HCT116 (cell line): ENCODE measurements around the gene CYSTM1. TPM values are rescaled to one million over a fixed set of nuclear protein-coding genes. Genes with fewer than 3 reads are reported as not detected.

ENCODE experiments used
- ATAC-seq: fragments of 200-7000 bp; cut with Tn5 transposase; 2 replicates; pipeline ENCODE4 v1.9.1; 2020; ENCODE audit warnings: mild to moderate bottlenecking, moderate library complexity
- BruUV-seq: library from RNA; stranded (reverse); fragments of 400-500 nt; replicated peaks from 2 replicates; lab custom pipeline; 2021; lab: Mats Ljungman, UMichigan
- CTCF ChIA-PET: fragments of 300-600 bp; sonication (Branson Sonifier 250); formaldehyde crosslinking; loops from one replicate; lab custom pipeline; 2021; ENCODE audit warnings: antibody characterized with exemption; lab: Charles Lee
- POLR2A ChIA-PET: fragments of 300-600, 350-600 bp; sonication (Branson Sonifier 250); formaldehyde crosslinking; loops from one replicate; lab custom pipeline; 2021; ENCODE audit warnings: antibody characterized with exemption; lab: Charles Lee
- RAD21 ChIA-PET, 2 experiments: fragments of 300-600 bp; sonication (Branson Sonifier 250); formaldehyde crosslinking; loops; one replicate each; lab custom pipeline; 2023; ENCODE audit warnings: low total read pairs in 2 of 2; ENCODE audit not compliant: uncharacterized antibody in 2 of 2, unreplicated experiment in 2 of 2, low non-redundant PET in 1 of 2; lab: Charles Lee
- DNase-seq: peaks from one replicate; pipeline ENCODE4 v3.0.0-alpha.2; 2010; ENCODE audit warnings: low read depth, low spot score
- H2AFZ ChIP-seq: fragments of 200-600 bp; shearing (Covaris generic), sonication (generic); 2 replicates; pipeline ENCODE4 v1.6.1; 2017; ENCODE audit warnings: low read depth, mixed run types, mixed read lengths, antibody characterized with exemption, low read length; ENCODE audit not compliant: poor library complexity, severe bottlenecking
- H3K27ac ChIP-seq: 2 replicates; pipeline ENCODE4 v1.5.1; 2012; ENCODE audit warnings: low read depth, low read length
- H3K27me3 ChIP-seq: fragments of 200-600 bp; sonication (generic); 2 replicates; pipeline ENCODE4 v1.6.1; 2016; ENCODE audit warnings: mixed run types, low read length, mixed read lengths; ENCODE audit not compliant: insufficient read depth
- H3K36me3 ChIP-seq, 2 experiments: fragments of 200-500 bp in 1 of 2; fragments of 200-600 bp in 1 of 2; sonication (Bioruptor generic) in 1 of 2; sonication (generic) in 1 of 2; 2 replicates each; pipeline versions ENCODE4 v1.5.1 to v1.6.1; 2014 to 2016; ENCODE audit warnings: low read length in 2 of 2, inconsistent platforms in 1 of 2, mixed read lengths in 1 of 2, mixed run types in 1 of 2; ENCODE audit not compliant: insufficient read depth in 2 of 2, control insufficient read depth in 1 of 2
- H3K4me1 ChIP-seq, 2 experiments: fragments of 200-600 bp in 1 of 2; sonication (generic) in 1 of 2; 2 replicates each; pipeline versions ENCODE4 v1.5.1 to v1.6.1; 2012 to 2017; ENCODE audit warnings: low read length in 2 of 2, inconsistent platforms in 1 of 2, mild to moderate bottlenecking in 1 of 2, mixed read lengths in 1 of 2, mixed run types in 1 of 2, moderate library complexity in 1 of 2; ENCODE audit not compliant: insufficient read depth in 2 of 2, control insufficient read depth in 1 of 2
- H3K4me2 ChIP-seq: fragments of 200-600 bp; sonication (generic); 2 replicates; pipeline ENCODE4 v1.6.1; 2017; ENCODE audit warnings: mixed run types, low read length, mixed read lengths
- H3K4me3 ChIP-seq, 2 experiments: fragments of 200-600 bp in 1 of 2; sonication (generic) in 1 of 2; replicated peaks in 1 of 2; 2 replicates each; pipeline ENCODE4 v1.5.1; 2011 to 2016; ENCODE audit warnings: low read length in 2 of 2, control low read depth in 1 of 2, low read depth in 1 of 2, mild to moderate bottlenecking in 1 of 2, mixed read lengths in 1 of 2, mixed run types in 1 of 2
- H3K79me2 ChIP-seq: fragments of 200-600 bp; sonication (generic); 2 replicates; pipeline ENCODE4 v1.6.1; 2017; ENCODE audit warnings: mild to moderate bottlenecking, mixed run types, low read length, moderate library complexity, mixed read lengths; ENCODE audit not compliant: insufficient read depth
- H3K9ac ChIP-seq: fragments of 200-600 bp; sonication (generic); 2 replicates; pipeline ENCODE4 v1.6.1; 2016; ENCODE audit warnings: low read length, mixed read lengths
- H3K9me2 ChIP-seq: fragments of 200-600 bp; sonication (generic), shearing (Covaris generic); 2 replicates; pipeline ENCODE4 v1.6.1; 2017; ENCODE audit warnings: mixed run types, mild to moderate bottlenecking, moderate library complexity; ENCODE audit not compliant: insufficient read depth
- H3K9me3 ChIP-seq, 2 experiments: fragments of 200-500 bp in 1 of 2; fragments of 200-600 bp in 1 of 2; sonication (Bioruptor generic) in 1 of 2; sonication (generic) in 1 of 2; 2 replicates each; pipeline ENCODE4 v1.6.1; 2014 to 2017; ENCODE audit warnings: low read length in 2 of 2, mixed read lengths in 2 of 2, inconsistent platforms in 1 of 2, low read depth in 1 of 2, mild to moderate bottlenecking in 1 of 2, mixed run types in 1 of 2, moderate library complexity in 1 of 2; ENCODE audit not compliant: control insufficient read depth in 1 of 2, insufficient read depth in 1 of 2
- H4K20me1 ChIP-seq: fragments of 200-600 bp; sonication (generic), shearing (Covaris generic); 2 replicates; pipeline ENCODE4 v1.6.1; 2017; ENCODE audit warnings: mixed run types, mild to moderate bottlenecking, moderate library complexity; ENCODE audit not compliant: insufficient read depth
- ATF3 ChIP-seq: IDR thresholded peaks from 2 replicates; pipeline ENCODE4 v1.6.1; 2012
- CEBPB ChIP-seq: IDR thresholded peaks from 2 replicates; pipeline ENCODE4 v1.6.1; 2012; ENCODE audit warnings: low read depth
- ELF1 ChIP-seq: IDR thresholded peaks from 2 replicates; pipeline ENCODE4 v1.6.1; 2012; ENCODE audit warnings: low read depth, borderline replicate concordance
- EZH2 ChIP-seq: fragments of 200-600 bp; sonication (generic); IDR thresholded peaks from 2 replicates; pipeline ENCODE4 v1.6.1; 2017; ENCODE audit warnings: antibody characterized with exemption, mixed run types
- EZH2phosphoT487 ChIP-seq: fragments of 200-600 bp; IDR thresholded peaks from 2 replicates; pipeline ENCODE4 v1.6.1; 2018; ENCODE audit warnings: antibody characterized with exemption, borderline replicate concordance
- MAX ChIP-seq: IDR thresholded peaks from 2 replicates; pipeline ENCODE4 v1.6.1; 2012
- POLR2A ChIP-seq: IDR thresholded peaks from 2 replicates; pipeline ENCODE4 v1.7.0; 2011; ENCODE audit warnings: borderline replicate concordance; ENCODE audit not compliant: insufficient read depth, insufficient read length; ENCODE audit errors: extremely low read depth
- RAD21 ChIP-seq: IDR thresholded peaks from 2 replicates; pipeline ENCODE4 v1.6.1; 2012; ENCODE audit warnings: low read depth, mild to moderate bottlenecking
- SP1 ChIP-seq: IDR thresholded peaks from 2 replicates; pipeline ENCODE4 v1.6.1; 2012; ENCODE audit warnings: low read depth
- SRF ChIP-seq: IDR thresholded peaks from 2 replicates; pipeline ENCODE4 v1.6.1; 2012; ENCODE audit warnings: low read depth
- TCF7L2 ChIP-seq: IDR thresholded peaks from 2 replicates; pipeline ENCODE4 v1.7.0; 2011; ENCODE audit warnings: borderline replicate concordance, inconsistent platforms; ENCODE audit not compliant: insufficient read depth, insufficient read length; ENCODE audit errors: extremely low read depth
- YY1 ChIP-seq: IDR thresholded peaks from 2 replicates; pipeline ENCODE4 v1.6.1; 2011; ENCODE audit warnings: low read length, low read depth, moderate library complexity, mild to moderate bottlenecking; ENCODE audit not compliant: insufficient replicate concordance; ENCODE audit errors: extremely low read depth
- intact Hi-C: fragments of 100-400 bp; cut with micrococcal nuclease; formaldehyde crosslinking; loops from 2 replicates; pipeline ENCODE4 v1.10.0; 2022
- total RNA-seq: library from RNA; stranded (reverse); gene quantifications from one replicate; pipeline ENCODE4 v1.2.1, GENCODE V29; 2021; ENCODE audit not compliant: unreplicated experiment
- TF ChIP-seq, protein P1 (sequence below), 3 experiments: fragments of 200-600 bp in 1 of 3; sonication (generic) in 1 of 3; IDR thresholded peaks in 2 of 3; conservative IDR thresholded peaks in 1 of 3; 2 replicates each; pipeline ENCODE4 v1.5.1; 2012 to 2017; ENCODE audit warnings: low read depth in 2 of 3, low read length in 2 of 3, antibody characterized with exemption in 1 of 3, borderline replicate concordance in 1 of 3, control low read depth in 1 of 3, mild to moderate bottlenecking in 1 of 3, mixed read lengths in 1 of 3, mixed run types in 1 of 3, moderate library complexity in 1 of 3; ENCODE audit not compliant: insufficient read depth in 1 of 3

CYSTM1 gene
- total RNA-seq, 1 experiment from 2014 or later: 56.0 TPM

- Histone ChIP-seq H3K4me1 (peaks cover 4 to 23% of the 10 kb centered on the region in 2 experiments; a peak in 3 of 4 replicates), H3K9ac (no peak overlapping the region), H3K4me2 (no peak overlapping the region), H3K9me3 (no peaks in the 10 kb centered on the region), H3K9me2 (no peaks in the 10 kb centered on the region), H4K20me1 (no peaks in the 10 kb centered on the region), H3K27me3 (no peaks in the 10 kb centered on the region), H3K36me3 (no peaks in the 10 kb centered on the region), H2AFZ (no peak overlapping the region), H3K4me3 (no peak overlapping the region), H3K27ac (no peak overlapping the region), H3K79me2 (no peaks in the 10 kb centered on the region)
- no peak for DNase-seq
- ChIA-PET RAD21 (no interaction called here), POLR2A (no interaction called here), CTCF (interaction anchor here (1.6 kb wide), 1 partner anchor 77 kb away, joined by 3 read pairs; no protein-coding TSS in a partner anchor)
- intact Hi-C loops: no loop called here
- no peak for ATAC-seq
- TF ChIP-seq RAD21 (no peak), POLR2A (no peak), SRF (no peak), CEBPB (no peak), TCF7L2 (no peak), MAX (no peak), EZH2phosphoT487 (no peak), ELF1 (no peak), SP1 (no peak)
- BruUV-seq: no TSS peak
Measured at GRCh38 chr5:140147460-140147859, 27.5 kb upstream of the CYSTM1 start.

GRCh38 chr5:140148508-140148907 is 26.5 kb upstream of the CYSTM1 start:
- intact Hi-C loops: no loop called here
- RAD21 ChIA-PET: interaction anchor here in 1 of 2 experiments (0.6 kb wide), 1 partner anchor 30 kb away, joined by 3 read pairs; no protein-coding TSS in a partner anchor
- TF ChIP-seq YY1: no peak
- TF ChIP-seq EZH2: no peak
- no peak for TF ChIP-seq ATF3
- TF ChIP-seq, protein P1, sequence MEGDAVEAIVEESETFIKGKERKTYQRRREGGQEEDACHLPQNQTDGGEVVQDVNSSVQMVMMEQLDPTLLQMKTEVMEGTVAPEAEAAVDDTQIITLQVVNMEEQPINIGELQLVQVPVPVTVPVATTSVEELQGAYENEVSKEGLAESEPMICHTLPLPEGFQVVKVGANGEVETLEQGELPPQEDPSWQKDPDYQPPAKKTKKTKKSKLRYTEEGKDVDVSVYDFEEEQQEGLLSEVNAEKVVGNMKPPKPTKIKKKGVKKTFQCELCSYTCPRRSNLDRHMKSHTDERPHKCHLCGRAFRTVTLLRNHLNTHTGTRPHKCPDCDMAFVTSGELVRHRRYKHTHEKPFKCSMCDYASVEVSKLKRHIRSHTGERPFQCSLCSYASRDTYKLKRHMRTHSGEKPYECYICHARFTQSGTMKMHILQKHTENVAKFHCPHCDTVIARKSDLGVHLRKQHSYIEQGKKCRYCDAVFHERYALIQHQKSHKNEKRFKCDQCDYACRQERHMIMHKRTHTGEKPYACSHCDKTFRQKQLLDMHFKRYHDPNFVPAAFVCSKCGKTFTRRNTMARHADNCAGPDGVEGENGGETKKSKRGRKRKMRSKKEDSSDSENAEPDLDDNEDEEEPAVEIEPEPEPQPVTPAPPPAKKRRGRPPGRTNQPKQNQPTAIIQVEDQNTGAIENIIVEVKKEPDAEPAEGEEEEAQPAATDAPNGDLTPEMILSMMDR (IDR thresholded peaks at IDR 0.05 in 2 of 3, conservative IDR thresholded peaks at IDR 0.05 in 1 of 3; ENCODE audit: borderline replicate concordance in 1 of 3, insufficient read depth in 1 of 3, low read depth in 2 of 3, low read length in 2 of 3): peak in 2 of 3 experiments; percentile 23 to 35; a peak in 2 of 6 replicates
- TF ChIP-seq, all 23 proteins: peak for 1
- Histone ChIP-seq H3K9me3 (no peaks in the 10 kb centered on the region), H3K4me3 (no peak overlapping the region), H3K4me1 (peaks cover 4 to 23% of the 10 kb centered on the region in 2 experiments; a peak in 3 of 4 replicates), H3K4me2 (no peak overlapping the region), H2AFZ (no peak overlapping the region), H3K79me2 (no peaks in the 10 kb centered on the region), H4K20me1 (no peaks in the 10 kb centered on the region), H3K9ac (no peak overlapping the region), H3K27ac (no peak overlapping the region), H3K9me2 (no peaks in the 10 kb centered on the region), H3K36me3 (no peaks in the 10 kb centered on the region), H3K27me3 (no peaks in the 10 kb centered on the region)
- BruUV-seq: no TSS peak
- ChIA-PET CTCF (interaction anchor here (1.4 kb wide), 1 partner anchor 76 kb away, joined by 3 read pairs; no protein-coding TSS in a partner anchor), POLR2A (no interaction called here)
- peak; percentile 83 for ATAC-seq
- peak; percentile 21 for DNase-seq
